Upper lobe of right lung (tissue), 1 donor: ENCODE data around the gene MBNL2. TPM values are rescaled to one million over a fixed set of nuclear protein-coding genes. Genes with fewer than 3 reads are reported as not detected.

Experiments used
- ATAC-seq: fragments of 200-7000 bp; cut with Tn5 transposase; one replicate; pipeline ENCODE4 v1.9.1; 2020; ENCODE audit warnings: mild to moderate bottlenecking, moderate library complexity
- DNase-seq: peaks from one replicate; pipeline ENCODE4 v3.0.0-alpha.2; 2020
- H3K27ac ChIP-seq: fragments of 200-600 bp; one replicate; pipeline ENCODE4 v1.8.0; 2022
- H3K27me3 ChIP-seq: fragments of 200-600 bp; one replicate; pipeline ENCODE4 v1.8.0; 2022; ENCODE audit warnings: mild to moderate bottlenecking
- H3K36me3 ChIP-seq: fragments of 200-600 bp; one replicate; pipeline ENCODE4 v1.8.0; 2022
- H3K4me1 ChIP-seq: fragments of 200-600 bp; one replicate; pipeline ENCODE4 v1.8.0; 2022
- H3K4me3 ChIP-seq: fragments of 200-600 bp; one replicate; pipeline ENCODE4 v1.8.0; 2022; ENCODE audit warnings: mild to moderate bottlenecking
- H3K9me3 ChIP-seq: fragments of 200-600 bp; one replicate; pipeline ENCODE4 v1.8.0; 2022
- intact Hi-C: fragments of 100-400 bp; cut with DNase I; formaldehyde crosslinking; loops from one replicate; pipeline ENCODE4 v1.11.0; 2022
- total RNA-seq: library from RNA; stranded (reverse); fragmentation: NEBNext Ultra II Directional; extraction: Animal tissue kit (Norgen Biotek cat#: 25700); gene quantifications from one replicate; pipeline ENCODE4 v1.2.1, GENCODE V29; 2021
- TF ChIP-seq, protein P1 (sequence below): fragments of 200-600 bp; IDR thresholded peaks from one replicate; pipeline ENCODE4 v1.8.0; 2022; ENCODE audit warnings: antibody characterized with exemption
- donor health status: DM: no; HTN: yes; CAD: no; lungs with severe emphysema.

The MBNL2 gene
- total RNA-seq, 1 donor from 2014 or later, result 60.6 TPM

DNA sequence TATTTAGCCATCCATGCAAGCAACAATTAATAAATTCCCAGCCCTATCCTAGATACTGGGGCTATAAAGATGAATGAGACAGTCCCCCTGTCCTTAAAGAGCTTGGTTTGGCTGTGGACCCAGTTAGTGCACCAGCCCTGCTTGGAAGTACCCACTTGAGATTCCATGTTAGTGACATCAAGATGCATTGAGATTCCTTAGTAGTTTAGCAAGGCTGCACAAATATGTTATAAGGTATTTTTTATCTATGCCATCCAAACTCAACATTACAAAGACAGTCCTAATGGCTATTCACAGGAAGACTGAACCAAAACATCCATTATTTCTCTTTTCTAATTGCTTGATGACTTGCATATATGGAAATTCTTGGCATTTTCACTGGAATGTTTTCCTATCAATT lies 163.0 kb downstream of the MBNL2 start:
- DNase-seq (no peak), ATAC-seq (peak; percentile 70)
- peaks cover 21% of the 10 kb centered on the region for H3K36me3 ChIP-seq
- H3K4me1 ChIP-seq, result peaks cover 19% of the 10 kb centered on the region
- intact Hi-C loops, result no loop called here
- H3K27ac ChIP-seq, result peak overlapping the region; percentile 58
- TF ChIP-seq, protein P1, sequence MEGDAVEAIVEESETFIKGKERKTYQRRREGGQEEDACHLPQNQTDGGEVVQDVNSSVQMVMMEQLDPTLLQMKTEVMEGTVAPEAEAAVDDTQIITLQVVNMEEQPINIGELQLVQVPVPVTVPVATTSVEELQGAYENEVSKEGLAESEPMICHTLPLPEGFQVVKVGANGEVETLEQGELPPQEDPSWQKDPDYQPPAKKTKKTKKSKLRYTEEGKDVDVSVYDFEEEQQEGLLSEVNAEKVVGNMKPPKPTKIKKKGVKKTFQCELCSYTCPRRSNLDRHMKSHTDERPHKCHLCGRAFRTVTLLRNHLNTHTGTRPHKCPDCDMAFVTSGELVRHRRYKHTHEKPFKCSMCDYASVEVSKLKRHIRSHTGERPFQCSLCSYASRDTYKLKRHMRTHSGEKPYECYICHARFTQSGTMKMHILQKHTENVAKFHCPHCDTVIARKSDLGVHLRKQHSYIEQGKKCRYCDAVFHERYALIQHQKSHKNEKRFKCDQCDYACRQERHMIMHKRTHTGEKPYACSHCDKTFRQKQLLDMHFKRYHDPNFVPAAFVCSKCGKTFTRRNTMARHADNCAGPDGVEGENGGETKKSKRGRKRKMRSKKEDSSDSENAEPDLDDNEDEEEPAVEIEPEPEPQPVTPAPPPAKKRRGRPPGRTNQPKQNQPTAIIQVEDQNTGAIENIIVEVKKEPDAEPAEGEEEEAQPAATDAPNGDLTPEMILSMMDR, result no peak
- H3K9me3 ChIP-seq, result no peaks in the 10 kb centered on the region
- no peaks in the 10 kb centered on the region for H3K27me3 ChIP-seq
- no peak overlapping the region for H3K4me3 ChIP-seq

DNA sequence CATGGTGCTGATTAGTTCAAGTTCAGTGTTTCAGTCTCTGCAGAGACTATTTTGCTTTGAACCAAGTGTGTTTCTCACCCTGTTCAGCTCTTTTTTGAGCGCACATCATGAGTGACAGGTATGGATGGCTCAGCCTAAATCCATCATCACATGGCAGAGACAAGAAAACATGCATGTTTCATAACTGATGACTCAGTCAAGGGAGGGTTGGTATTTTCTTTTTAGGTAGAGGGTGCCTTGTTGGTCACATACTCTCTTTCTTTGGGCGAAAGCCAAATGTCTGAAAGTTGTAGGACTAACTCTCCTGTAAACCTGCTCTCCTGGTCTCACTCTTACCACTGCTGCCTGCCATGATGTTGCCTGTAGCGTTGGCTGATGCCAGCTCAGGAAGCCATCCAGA lies 163.7 kb downstream of the MBNL2 start:
- Histone ChIP-seq H3K9me3 (no peaks in the 10 kb centered on the region), H3K36me3 (peaks cover 28% of the 10 kb centered on the region), H3K4me3 (no peak overlapping the region), H3K27ac (peak overlapping the region; percentile 58), H3K4me1 (peaks cover 19% of the 10 kb centered on the region), H3K27me3 (no peaks in the 10 kb centered on the region)
- TF ChIP-seq, protein P1, result no peak
- ATAC-seq (no peak), DNase-seq (no peak)
- intact Hi-C loops, result no loop called here

DNA sequence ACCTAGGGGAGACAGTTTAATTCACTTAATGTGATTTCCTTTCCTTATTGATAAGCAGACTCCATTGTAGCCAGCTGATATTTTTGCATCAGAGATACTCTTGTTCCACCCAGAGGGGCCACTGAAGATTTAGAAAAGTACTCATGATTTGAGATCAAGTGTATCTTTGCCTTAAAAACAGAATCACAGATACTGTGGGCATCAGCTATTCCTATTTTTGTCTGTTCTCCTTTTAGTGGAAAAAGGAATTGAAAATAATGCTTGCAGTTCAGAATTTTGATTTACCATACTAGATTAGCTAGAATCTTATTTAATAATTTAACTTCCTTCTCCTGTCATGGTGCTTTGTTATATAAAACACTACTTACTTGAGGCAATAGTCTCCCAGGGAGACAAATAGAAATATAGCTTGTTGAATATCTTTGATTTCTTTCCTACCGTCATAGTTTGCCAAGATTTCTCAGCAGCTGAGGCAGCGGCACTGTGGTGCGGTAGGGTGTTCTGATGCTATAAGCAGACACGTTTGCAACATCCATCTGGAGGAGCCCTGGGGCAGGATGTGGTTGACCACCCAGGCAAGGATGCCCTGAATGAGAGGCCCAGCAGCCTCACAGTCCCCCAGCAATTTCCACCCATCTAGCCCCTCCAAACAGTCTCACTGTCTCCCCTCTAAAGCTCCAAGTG lies 164.8 kb downstream of the MBNL2 start:
- Histone ChIP-seq H3K4me3 (no peak overlapping the region), H3K27me3 (no peaks in the 10 kb centered on the region), H3K4me1 (peaks cover 19% of the 10 kb centered on the region), H3K9me3 (no peaks in the 10 kb centered on the region), H3K27ac (peak overlapping the region; percentile 67), H3K36me3 (peaks cover 35% of the 10 kb centered on the region)
- ATAC-seq (peak; percentile 78), DNase-seq (peak; percentile 72)
- TF ChIP-seq, protein P1, result no peak
- intact Hi-C loops, result no loop called here

DNA sequence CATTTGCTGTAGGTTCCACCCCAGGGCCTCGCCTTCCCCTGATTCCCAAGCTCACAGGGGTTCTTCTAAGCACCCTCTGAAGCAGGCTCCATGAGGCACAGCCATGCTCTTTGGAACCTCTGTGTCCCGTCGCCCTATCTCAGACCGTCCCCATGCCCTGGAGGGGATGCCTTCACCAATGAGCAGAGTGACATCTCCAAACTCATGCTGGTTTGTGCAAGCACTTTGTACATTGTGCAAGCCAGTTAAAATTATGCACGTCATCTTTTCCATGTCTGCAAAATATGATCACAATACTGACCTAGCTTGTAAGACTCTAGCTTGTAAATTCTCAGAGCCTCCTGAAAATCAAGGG lies 165.3 kb downstream of the MBNL2 start:
- peak; percentile 57 for ATAC-seq
- peaks cover 33% of the 10 kb centered on the region for H3K36me3 ChIP-seq
- peak overlapping the region; percentile 67 for H3K27ac ChIP-seq
- H3K4me1 ChIP-seq, result peaks cover 19% of the 10 kb centered on the region
- intact Hi-C loops, result no loop called here
- no peaks in the 10 kb centered on the region for H3K27me3 ChIP-seq
- no peak for DNase-seq
- TF ChIP-seq, protein P1, result no peak
- H3K9me3 ChIP-seq, result no peaks in the 10 kb centered on the region
- H3K4me3 ChIP-seq, result no peak overlapping the region

DNA sequence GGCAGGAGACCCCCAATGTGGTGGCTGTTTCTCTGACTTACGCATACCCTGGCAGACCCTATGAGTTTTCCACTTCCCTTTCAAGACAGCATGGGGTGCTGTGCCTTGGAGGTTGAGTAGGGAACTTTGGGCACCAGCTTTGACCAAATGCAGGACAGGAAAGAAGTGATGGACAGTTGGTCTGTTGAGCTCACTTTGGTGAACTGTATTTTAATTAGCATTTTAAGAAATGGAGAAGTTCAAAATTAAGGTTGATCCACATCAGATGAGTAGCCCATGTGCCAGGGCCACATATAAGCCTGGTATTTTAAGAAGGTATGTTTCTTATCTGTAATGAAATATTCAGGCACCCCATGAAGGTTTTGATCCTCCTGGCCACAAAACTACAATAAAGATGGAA lies 165.8 kb downstream of the MBNL2 start:
- DNase-seq, result no peak
- Histone ChIP-seq H3K27ac (peak overlapping the region; percentile 67), H3K4me1 (peaks cover 19% of the 10 kb centered on the region), H3K9me3 (no peaks in the 10 kb centered on the region), H3K27me3 (no peaks in the 10 kb centered on the region), H3K4me3 (no peak overlapping the region), H3K36me3 (peaks cover 31% of the 10 kb centered on the region)
- ATAC-seq, result peak; percentile 3
- TF ChIP-seq, protein P1, result no peak
- intact Hi-C loops, result no loop called here

DNA sequence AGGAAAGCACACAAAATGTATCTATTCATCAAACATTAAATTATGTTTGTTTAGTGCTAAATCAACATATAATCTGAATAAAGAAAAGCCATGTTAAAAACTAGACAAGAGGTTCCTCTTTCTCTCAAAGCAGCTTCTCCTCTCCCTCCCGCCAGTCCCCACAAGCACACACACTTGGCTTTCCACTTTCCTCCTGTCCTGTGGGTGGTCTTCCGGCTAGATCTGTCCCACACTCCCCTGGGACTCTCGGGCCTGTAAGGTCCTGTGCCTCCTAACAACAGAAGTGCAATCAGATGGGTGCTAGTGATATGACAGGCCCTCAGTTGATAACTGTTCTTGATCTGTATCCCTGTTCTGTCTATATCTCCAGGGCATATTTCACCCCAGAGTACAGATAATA lies 166.2 kb downstream of the MBNL2 start:
- Histone ChIP-seq H3K27ac (no peak overlapping the region), H3K4me3 (no peak overlapping the region), H3K27me3 (no peaks in the 10 kb centered on the region), H3K4me1 (peaks cover 19% of the 10 kb centered on the region), H3K36me3 (peaks cover 29% of the 10 kb centered on the region), H3K9me3 (no peaks in the 10 kb centered on the region)
- TF ChIP-seq, protein P1, result no peak
- intact Hi-C loops, result no loop called here
- ATAC-seq (no peak), DNase-seq (no peak)
